Keratinocyte (primary cell): ENCODE results near the gene STK32C. TPM values are rescaled to one million over a fixed set of nuclear protein-coding genes. Genes with fewer than 3 reads are reported as not detected.
"Not testable (repeated sequence)": the region's sequence is repeated elsewhere in the genome, so short reads cannot be mapped to it uniquely, and the experiment has no call there.

Source experiments
- DNase-seq: peaks from one replicate; pipeline ENCODE4 v3.0.0-alpha.2; 2011; ENCODE audit warnings: low read depth, missing footprints, low spot score
- FAIRE-seq: peaks from 2 replicates; lab custom pipeline; 2011; peaks lifted over from hg19 to GRCh38; lab: Jason Lieb, UNC
- H2AFZ ChIP-seq: 2 replicates; pipeline ENCODE4 v1.6.0; 2012; ENCODE audit warnings: low read length, control low read depth, inconsistent platforms; ENCODE audit not compliant: control insufficient read depth
- H3K27ac ChIP-seq: 2 replicates; pipeline ENCODE4 v1.5.1; 2011; ENCODE audit warnings: low read length; ENCODE audit not compliant: control insufficient read depth, insufficient read depth
- H3K27me3 ChIP-seq: 3 replicates; pipeline ENCODE4 v1.6.0; 2011; ENCODE audit warnings: low read length; ENCODE audit not compliant: control insufficient read depth, insufficient read depth; ENCODE audit errors: extremely low read depth
- H3K36me3 ChIP-seq, 2 experiments: 2 replicates in 1 of 2; 3 replicates in 1 of 2; pipeline ENCODE4 v1.5.1; 2011; ENCODE audit warnings: low read length in 2 of 2, mild to moderate bottlenecking in 1 of 2; ENCODE audit not compliant: control insufficient read depth in 2 of 2, insufficient read depth in 2 of 2; ENCODE audit errors: extremely low read depth in 1 of 2
- H3K4me1 ChIP-seq: 3 replicates; pipeline ENCODE4 v1.5.1; 2011; ENCODE audit warnings: low read length; ENCODE audit not compliant: control insufficient read depth, insufficient read depth; ENCODE audit errors: extremely low read depth
- H3K4me2 ChIP-seq: 3 replicates; pipeline ENCODE4 v1.6.0; 2011; ENCODE audit warnings: low read depth, low read length; ENCODE audit not compliant: control insufficient read depth, insufficient read depth; ENCODE audit errors: extremely low read depth
- H3K4me3 ChIP-seq, 3 experiments: fragments of 200-600 bp in 1 of 3; sonication (generic) in 1 of 3; 2 replicates in 2 of 3; 3 replicates in 1 of 3; pipeline ENCODE4 v1.5.1; 2011 to 2016; ENCODE audit warnings: low read length in 3 of 3, mild to moderate bottlenecking in 3 of 3, control low read depth in 2 of 3, inconsistent platforms in 1 of 3, low read depth in 1 of 3, mixed read lengths in 1 of 3, mixed run types in 1 of 3, moderate library complexity in 1 of 3; ENCODE audit not compliant: control insufficient read depth in 2 of 3, insufficient read depth in 2 of 3; ENCODE audit errors: extremely low read depth in 1 of 3
- H3K79me2 ChIP-seq: 2 replicates; pipeline ENCODE4 v1.6.0; 2012; ENCODE audit warnings: low read length; ENCODE audit not compliant: control insufficient read depth, insufficient read depth
- H3K9ac ChIP-seq: 3 replicates; pipeline ENCODE4 v1.6.0; 2011; ENCODE audit warnings: low read length; ENCODE audit not compliant: control insufficient read depth, insufficient read depth; ENCODE audit errors: extremely low read depth
- H3K9me1 ChIP-seq: 3 replicates; pipeline ENCODE4 v1.6.0; 2011; ENCODE audit warnings: low read length; ENCODE audit not compliant: control insufficient read depth, insufficient read depth; ENCODE audit errors: extremely low read depth
- H3K9me3 ChIP-seq: 2 replicates; pipeline ENCODE4 v1.5.1; 2012; ENCODE audit warnings: low read depth, low read length; ENCODE audit not compliant: control insufficient read depth
- H4K20me1 ChIP-seq: 3 replicates; pipeline ENCODE4 v1.6.0; 2011; ENCODE audit warnings: low read length; ENCODE audit not compliant: control insufficient read depth, insufficient read depth; ENCODE audit errors: extremely low read depth
- EZH2 ChIP-seq: IDR thresholded peaks from one replicate; pipeline ENCODE4 v1.6.1; 2012; ENCODE audit warnings: inconsistent platforms, mild to moderate bottlenecking, low read length, moderate library complexity
- dilution Hi-C: fragments of 300-500 bp; cut with MboI; formaldehyde crosslinking; loops from one replicate; pipeline ENCODE4 v1.7.0; 2020; ENCODE audit warnings: low sequenced_read_pairs; ENCODE audit not compliant: extremely low pct_ligation_motif_present
- polyA plus RNA-seq, 5 experiments: library from polyadenylated mRNA; depleted of rRNA in 3 of 5; stranded (reverse) in 3 of 5; stranded (forward) in 1 of 5; unstranded in 1 of 5; fragments of >200 nt; gene quantifications; 1 replicate in 1 of 5; 2 replicates in 3 of 5; 3 replicates in 1 of 5; pipeline versions ENCODE4 v1.2.1 to v1.2.3, GENCODE V29; 2011 to 2012; ENCODE audit warnings: missing spikeins in 2 of 5, low read depth in 1 of 5, low replicate concordance in 1 of 5
- TF ChIP-seq, protein P1 (sequence below), 3 experiments: IDR thresholded peaks in 1 of 3; conservative IDR thresholded peaks in 1 of 3; optimal IDR thresholded peaks in 1 of 3; 2 replicates in 2 of 3; 3 replicates in 1 of 3; pipeline versions ENCODE3 to v1.5.1; 2011; ENCODE audit warnings: low read length in 3 of 3, mild to moderate bottlenecking in 3 of 3, moderate library complexity in 2 of 3, control low read depth in 1 of 3, inconsistent platforms in 1 of 3; ENCODE audit not compliant: insufficient read depth in 2 of 3; ENCODE audit errors: extremely low read depth in 1 of 3

The STK32C gene
- polyA plus RNA-seq, 1 donor (not counting 4 experiments of a cell fraction or from before 2014, with no cell fraction given) = 4.1 TPM

DNA sequence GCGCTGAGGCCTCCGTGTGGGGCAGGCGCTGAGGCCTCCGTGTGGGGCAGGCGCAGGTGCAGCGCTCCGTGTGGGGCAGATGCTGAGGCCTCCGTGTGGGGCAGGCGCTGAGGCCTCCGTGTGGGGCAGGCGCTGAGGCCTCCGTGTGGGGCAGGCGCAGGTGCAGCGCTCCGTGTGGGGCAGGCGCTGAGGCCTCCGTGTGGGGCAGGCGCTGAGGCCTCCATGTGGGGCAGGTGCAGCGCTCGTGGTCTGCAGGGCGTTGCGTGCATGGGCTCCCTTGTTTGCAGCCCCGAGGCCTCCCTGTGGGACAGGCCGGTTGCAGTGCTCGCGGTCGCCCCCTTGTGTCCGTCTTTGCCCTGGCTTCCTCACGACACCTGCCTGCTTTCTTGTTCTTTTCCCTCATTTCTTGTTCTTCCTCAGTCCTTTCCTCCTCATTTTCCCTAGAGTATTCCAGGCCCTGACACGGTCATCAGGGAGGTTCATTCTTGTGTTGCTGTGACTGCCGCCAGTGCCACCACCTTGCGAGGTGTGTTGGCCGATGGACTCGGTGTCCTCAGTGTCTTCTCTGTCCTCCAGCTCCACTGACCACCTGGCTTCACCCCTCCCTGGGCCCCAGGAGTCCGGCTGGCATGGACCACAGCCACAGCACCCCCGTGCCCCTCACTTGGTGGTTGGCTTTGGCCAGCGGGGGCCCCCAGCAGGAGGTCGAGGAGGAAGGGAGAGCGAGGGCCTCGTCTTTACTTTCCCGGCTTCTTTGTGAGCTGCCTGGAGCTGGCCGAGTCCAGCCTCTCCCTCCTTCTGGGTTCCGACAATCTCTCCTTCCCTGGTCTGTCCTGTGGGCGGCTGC is 44.9 kb upstream of the STK32C start:
- TF ChIP-seq, protein P1, sequence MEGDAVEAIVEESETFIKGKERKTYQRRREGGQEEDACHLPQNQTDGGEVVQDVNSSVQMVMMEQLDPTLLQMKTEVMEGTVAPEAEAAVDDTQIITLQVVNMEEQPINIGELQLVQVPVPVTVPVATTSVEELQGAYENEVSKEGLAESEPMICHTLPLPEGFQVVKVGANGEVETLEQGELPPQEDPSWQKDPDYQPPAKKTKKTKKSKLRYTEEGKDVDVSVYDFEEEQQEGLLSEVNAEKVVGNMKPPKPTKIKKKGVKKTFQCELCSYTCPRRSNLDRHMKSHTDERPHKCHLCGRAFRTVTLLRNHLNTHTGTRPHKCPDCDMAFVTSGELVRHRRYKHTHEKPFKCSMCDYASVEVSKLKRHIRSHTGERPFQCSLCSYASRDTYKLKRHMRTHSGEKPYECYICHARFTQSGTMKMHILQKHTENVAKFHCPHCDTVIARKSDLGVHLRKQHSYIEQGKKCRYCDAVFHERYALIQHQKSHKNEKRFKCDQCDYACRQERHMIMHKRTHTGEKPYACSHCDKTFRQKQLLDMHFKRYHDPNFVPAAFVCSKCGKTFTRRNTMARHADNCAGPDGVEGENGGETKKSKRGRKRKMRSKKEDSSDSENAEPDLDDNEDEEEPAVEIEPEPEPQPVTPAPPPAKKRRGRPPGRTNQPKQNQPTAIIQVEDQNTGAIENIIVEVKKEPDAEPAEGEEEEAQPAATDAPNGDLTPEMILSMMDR (optimal IDR thresholded peaks at IDR 0.05 in 1 of 3, IDR thresholded peaks at IDR 0.05 in 1 of 3, conservative IDR thresholded peaks at IDR 0.05 in 1 of 3; ENCODE audit: extremely low read depth in 1 of 3, insufficient read depth in 2 of 3, low read length in 3 of 3) = peak; percentile 61 to 86 (median 81)
- H3K9me1 ChIP-seq, H3K27ac ChIP-seq, H3K4me3 ChIP-seq, H3K79me2 ChIP-seq, H3K27me3 ChIP-seq, H3K4me1 ChIP-seq, DNase-seq, H3K9me3 ChIP-seq, H3K4me2 ChIP-seq, H3K36me3 ChIP-seq, FAIRE-seq, dilution Hi-C loops, H3K9ac ChIP-seq, H4K20me1 ChIP-seq, H2AFZ ChIP-seq: not testable (repeated sequence)

DNA sequence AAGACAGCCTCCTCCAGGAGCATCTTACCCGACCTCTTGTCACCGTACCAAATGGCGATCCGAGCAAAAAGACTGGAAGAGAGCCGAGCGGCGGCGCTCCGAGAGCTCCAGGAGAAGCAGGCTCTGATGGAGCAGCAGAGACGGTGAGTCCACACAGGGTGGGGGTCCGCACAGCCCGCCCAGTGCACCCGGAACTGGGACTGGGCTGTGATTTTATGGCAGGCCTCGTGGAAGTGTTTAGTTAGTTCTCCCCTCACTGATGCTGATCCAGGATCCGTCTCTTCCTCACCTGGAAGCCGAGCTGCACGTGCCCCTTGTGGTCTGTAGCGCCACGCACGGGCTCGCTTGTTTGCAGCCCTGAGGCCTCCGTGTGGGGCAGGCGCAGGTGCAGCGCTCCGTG is 43.9 kb upstream of the STK32C start:
- Histone ChIP-seq H3K4me2 (no peak overlapping the region), H3K79me2 (no peaks in the 10 kb centered on the region), H3K9me1 (no peaks in the 10 kb centered on the region), H3K4me1 (no peaks in the 10 kb centered on the region), H3K27ac (no peak overlapping the region), H3K27me3 (no peaks in the 10 kb centered on the region), H3K9me3 (no peaks in the 10 kb centered on the region), H3K36me3 (peaks cover 0 to 1% of the 10 kb centered on the region in 2 experiments), H4K20me1 (no peaks in the 10 kb centered on the region), H3K4me3 (no peak overlapping the region), H3K9ac (no peak overlapping the region), H2AFZ (no peak overlapping the region)
- TF ChIP-seq, protein P1 (optimal IDR thresholded peaks at IDR 0.05 in 1 of 3, IDR thresholded peaks at IDR 0.05 in 1 of 3, conservative IDR thresholded peaks at IDR 0.05 in 1 of 3; ENCODE audit: extremely low read depth in 1 of 3, insufficient read depth in 2 of 3, low read length in 3 of 3) = no peak
- TF ChIP-seq EZH2 = no peak
- FAIRE-seq = no peak
- dilution Hi-C loops = no loop called here
- no peak for DNase-seq
